ENCODE measurements around the gene GTF2A1L.
A peak's percentile ranks its signal among the peaks of the same experiment; 100 is the strongest.

Gene GTF2A1L

DNA sequence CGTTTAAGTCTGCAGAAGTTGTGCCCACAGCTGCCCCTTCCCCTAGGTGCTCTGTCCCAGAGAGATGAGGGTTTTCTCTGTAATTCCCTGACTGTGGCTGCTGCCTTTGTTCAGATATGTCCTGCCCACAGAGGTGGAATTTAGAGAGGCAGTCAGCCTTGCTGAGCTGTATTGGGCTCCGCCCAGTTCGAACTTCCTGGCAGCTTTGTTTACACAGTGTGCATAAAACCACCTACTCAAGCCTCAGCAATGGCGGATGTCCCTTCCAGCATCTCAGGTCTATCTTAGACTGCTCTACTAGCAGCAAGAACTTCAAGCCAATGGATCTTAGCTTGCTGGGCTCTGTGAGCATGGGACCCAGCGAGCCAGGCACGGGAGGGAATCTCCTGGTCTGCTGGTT, 89.8 kb downstream of the GTF2A1L start:
- DNase-seq = peak; percentile 14 to 75

DNA sequence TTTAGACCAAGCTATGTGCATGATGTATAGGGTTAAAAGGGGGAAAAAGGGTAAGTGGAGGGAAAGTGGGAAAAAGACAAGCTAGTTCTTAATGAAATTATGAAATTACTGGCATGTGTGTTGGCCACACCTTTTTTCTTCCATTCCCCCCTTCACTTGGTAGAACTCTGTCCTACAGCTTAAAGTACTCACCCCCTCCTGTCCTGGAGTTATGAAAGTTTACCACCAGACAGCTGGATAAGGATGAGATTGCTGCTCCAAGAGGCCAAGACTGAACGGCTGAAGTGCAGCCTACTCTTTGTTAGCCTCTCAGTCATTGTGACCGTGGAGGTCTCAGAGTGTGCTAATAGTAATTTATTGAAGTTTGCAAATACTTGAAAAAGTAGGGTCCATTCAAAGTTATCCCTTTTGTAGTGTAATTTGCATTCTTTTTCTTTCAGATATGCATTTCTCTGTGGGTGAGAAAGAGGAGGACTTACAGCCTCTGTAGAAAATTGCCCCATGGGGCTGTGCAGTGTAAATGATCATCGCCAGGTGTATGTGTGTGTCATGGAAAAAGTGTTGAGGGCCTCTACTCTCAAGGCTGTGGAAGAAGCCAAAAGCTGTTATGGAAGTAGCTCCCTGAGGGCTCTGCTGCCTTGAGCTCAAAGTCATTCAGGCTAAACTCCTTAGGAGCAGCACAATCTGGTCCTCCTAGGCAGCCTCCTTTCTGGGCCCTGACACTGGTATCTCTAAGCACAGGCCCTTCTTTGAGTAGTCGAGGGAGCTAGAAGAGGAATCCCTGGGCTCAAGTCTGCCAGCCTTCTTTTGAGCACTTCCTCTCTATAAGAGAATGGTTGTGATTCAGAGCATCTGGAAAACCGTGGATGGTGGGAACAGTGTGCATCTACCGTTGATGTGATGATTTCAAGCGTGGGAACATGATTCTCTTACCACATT, 91.7 kb downstream of the GTF2A1L start:
- DNase-seq = no peak

DNA sequence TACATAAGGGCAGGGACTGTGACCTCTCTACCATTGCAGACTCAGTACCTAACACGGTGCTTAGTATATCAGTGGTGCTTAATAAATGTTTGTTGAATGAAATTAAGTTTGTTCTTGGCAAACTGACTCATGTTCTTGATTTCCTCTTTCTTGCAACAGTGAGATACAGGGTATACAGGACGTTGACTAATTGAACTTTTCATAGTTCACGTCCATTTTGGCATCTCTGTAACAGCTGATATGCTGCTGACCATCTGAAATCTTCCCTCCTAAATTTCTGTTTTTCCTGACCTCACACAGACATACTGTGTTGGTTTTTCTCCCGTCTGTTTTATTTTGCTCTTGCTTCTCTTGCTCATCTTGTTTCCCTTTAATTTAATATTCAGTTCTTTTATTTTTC, 93.7 kb downstream of the GTF2A1L start:
- DNase-seq = no peak

DNA sequence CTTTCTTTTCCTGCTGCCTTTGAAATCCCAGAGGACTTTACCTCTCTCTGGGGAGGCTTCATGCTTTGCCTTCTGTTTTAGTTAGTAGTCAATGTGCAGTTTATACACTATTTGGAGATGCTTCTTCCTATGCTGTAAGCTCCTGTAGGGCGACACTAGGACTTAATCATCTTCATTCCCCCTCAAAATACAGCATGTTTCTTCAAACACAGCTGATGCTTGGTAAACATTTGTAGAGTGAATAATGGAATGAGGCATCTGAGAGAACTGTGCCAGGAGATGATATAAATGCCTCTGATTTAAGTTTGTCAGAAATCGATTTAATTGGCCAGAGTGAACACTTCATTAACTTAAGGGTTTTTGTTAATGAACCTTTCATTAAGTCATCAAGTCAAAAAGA, 94.5 kb downstream of the GTF2A1L start:
- DNase-seq = no peak

DNA sequence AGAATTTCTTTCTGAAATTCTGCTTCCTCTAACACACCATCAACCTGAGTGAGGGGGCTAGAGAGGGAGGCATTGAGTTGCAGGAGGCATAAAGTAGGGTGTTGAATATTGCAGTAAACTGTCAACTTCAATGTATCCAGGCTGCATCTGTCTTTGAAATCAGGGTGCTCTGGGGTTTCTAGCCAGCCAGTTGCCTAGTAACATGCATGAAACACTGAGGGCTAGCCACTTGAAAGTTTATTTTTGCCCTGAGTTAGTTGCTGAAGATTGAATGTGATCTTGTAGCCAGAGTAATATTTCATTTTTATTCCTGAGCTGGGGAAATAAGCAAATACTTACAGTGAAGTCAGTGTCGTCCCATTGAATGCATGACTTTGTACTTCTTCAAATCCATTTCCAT, 96.0 kb downstream of the GTF2A1L start:
- DNase-seq = no peak

DNA sequence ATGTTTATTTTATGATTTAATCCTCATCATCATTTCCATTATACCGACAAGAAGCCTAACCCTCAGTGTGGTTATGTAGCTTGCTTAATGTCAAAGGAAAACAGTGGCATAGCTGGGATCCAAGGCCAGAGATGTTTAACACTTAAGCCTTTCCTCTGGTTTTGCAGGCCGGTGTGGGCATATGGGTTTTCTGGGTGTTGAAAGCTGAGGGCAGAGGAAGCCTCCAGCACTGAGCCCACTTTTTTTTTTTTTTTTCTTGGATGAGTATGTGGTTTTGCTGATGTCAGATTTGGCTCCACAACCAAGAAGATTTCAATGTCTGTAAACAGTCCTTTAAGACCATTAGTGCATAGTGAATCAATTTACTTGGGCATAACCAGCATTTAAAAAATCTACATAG, 96.6 kb downstream of the GTF2A1L start:
- no peak for DNase-seq

DNA sequence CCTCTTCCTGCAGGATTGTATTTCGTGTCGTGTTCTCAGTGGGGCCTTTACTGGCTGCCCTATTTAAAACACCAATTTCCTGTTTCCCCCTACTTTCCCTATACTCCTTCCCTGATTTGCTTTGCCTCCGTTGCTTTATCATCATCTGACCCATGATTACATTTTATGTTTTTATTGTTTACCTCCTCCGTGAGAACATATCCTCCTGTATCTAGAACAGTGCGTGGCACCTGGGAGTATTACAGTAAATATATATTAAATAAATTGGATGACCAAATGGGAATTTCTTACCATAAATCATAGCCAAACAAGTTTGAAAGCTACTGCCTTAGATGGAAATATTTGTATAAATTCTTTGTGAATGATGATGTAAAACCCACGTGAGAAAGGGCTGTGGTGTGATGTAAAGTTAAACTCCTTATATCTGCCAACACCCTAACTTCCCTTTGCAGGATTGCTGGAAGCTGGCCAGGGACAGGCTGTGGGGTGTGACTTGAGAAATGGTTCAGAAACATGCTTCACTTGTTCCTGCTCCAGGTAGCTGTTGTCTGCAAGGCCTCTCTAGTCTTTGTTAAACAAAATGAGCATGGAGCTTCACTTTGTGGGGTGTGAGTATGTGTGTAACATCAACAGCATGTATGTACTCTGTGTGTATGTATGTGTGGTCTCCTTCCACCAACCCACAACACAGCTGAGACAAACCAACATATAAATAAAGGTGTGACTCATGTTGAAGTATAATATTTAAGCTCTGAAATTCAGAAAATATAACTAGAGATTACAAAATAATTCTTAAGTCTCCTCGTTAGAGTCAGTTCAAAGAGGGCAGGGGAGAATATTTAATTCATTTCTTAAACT, 97.6 kb downstream of the GTF2A1L start:
- DNase-seq = no peak

DNA sequence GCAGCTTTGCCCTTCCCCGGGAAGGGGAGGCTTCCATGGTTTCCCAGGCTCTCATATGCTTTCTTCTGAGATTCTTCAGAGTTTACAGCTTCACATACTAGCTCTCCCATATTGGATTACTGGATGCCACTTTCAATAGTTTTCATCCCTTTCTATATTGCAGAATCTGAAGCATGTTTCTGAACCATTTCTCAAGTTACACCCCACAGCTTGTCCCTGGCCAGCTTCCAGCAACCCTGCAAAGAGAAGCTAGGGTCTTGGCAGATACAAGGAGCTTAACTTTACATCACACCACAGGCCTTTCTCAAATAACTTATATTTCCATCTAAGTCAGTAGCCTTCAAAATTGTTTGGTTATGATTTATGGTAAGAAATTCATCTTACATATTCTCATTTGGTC, 98.3 kb downstream of the GTF2A1L start:
- no peak for DNase-seq

DNA sequence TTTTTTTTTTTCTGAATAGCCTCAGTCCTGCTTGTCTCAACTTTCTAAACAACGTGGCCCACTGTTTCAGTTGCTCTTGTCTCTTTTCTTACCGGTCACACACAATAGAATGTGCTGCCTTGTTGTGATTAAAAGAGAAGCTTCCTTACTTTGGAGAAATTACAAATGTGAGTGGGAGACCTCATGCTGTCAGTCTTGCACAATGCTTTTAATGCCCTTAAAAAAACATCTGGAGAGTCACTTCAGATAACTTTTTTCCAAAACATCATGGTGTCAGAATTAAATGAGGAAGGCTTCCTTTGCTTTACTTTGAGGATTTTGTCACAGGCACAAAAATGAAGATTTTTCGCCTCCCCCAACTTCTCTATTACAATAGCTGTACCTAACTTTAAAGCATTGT, 100.2 kb downstream of the GTF2A1L start:
- no peak for DNase-seq

DNA sequence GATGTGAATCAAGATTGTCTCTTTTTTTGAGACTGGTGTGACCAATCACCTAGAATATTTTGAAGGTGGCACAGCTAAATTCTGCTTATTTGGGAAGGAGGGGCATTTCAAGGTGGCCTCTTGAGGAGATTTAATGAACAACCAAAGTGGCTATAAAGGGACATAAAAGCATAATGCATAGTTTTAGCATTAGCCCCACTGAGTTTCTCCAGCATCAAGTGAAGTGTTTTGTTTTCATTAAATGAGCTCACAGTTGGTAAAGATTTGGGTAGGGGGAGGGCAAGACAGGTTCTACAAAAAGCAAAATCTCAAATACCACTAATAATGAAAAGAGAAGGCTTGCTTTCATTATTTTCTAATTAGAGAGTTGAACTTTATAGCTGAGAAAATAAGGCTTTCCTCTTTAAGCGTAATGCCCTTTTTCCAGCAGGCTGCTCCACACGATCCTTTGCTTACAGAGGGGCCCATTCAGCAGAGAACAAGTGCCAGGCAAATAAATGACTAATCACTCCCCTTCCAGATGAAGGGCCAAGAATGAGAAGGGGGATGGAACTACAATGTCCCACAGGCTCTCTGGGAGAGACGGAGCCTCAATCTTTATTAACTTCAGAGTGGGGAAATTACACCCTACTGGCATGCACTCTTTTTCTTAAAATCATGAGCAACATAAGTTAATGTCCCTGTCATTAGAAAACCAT, 102.0 kb downstream of the GTF2A1L start:
- no peak for DNase-seq

DNA sequence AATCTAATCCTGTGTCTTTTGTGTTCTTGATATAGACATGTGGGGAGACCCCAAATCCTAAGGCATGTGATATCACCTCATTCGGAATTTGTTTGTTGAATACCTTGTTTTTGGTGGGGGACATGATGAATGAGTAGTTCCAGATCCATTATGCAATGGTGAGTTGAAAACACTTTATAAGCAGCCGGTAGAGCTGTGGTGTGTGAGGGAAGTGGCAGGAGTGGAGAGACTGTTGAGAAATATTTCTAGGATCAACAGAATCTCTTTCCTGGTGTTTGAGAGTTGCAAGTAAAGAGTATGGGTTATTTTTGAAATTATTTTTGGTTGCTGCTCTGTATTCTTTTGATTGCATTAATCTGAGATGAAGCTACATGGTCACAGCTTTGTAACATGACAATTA, 103.5 kb downstream of the GTF2A1L start:
- DNase-seq = no peak

DNA sequence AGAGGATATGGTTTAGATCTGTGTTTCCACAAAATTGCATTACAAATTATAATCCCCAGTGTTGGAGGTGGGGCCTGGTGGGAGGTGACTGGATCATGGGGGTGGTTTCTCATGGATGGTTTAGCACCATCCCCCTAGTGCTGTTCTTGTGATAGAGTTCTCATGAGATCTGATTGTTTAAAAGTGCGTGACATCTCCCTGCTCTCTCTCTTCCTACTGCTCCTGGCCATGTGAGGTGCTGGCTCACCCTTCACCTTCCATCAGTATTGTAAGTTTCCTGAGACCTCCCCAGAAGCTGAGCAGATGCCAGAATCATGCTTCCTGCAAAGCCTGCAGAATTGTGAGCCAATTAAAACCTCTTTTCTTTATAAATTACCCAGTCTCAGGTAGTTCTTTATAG, 104.7 kb downstream of the GTF2A1L start:
- DNase-seq = no peak

DNA sequence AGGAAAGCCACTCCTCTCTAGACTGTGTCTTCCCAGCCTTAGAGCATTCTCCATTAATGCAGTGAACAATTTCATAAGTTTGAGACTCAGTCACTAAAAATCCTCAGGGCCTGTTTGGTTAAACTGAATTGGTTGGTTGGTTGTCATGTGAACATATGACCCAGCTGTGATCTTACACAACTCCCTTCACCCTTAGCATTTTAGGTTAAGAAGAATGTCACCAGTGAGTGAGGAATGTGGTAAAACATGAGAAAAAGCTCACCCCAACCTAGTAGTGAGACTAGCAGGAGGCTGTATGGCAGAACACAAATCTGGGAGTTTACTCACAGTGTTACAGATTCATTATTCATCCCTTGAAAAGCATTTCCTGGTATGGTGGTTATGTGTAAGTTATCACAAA, 105.5 kb downstream of the GTF2A1L start:
- no peak for DNase-seq

DNA sequence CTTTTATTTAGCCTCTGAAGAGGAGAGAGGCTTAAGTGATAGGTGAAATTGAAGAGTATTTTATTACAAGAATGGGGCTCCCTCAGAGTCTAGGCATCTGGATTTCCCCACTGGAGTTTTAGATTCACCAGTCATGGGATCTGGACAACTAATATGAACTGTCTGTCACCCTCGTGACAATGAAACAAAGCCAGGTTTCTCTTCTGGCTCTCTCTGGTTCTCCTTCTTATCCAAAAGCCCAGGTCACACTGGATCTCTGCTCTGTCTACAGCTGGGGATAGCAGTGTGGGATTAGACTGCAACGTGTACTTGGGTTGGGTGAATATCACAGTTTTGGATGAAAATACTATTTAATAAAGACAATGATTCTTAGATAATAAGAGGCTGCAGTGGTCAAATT, 106.6 kb downstream of the GTF2A1L start:
- no peak for DNase-seq

DNA sequence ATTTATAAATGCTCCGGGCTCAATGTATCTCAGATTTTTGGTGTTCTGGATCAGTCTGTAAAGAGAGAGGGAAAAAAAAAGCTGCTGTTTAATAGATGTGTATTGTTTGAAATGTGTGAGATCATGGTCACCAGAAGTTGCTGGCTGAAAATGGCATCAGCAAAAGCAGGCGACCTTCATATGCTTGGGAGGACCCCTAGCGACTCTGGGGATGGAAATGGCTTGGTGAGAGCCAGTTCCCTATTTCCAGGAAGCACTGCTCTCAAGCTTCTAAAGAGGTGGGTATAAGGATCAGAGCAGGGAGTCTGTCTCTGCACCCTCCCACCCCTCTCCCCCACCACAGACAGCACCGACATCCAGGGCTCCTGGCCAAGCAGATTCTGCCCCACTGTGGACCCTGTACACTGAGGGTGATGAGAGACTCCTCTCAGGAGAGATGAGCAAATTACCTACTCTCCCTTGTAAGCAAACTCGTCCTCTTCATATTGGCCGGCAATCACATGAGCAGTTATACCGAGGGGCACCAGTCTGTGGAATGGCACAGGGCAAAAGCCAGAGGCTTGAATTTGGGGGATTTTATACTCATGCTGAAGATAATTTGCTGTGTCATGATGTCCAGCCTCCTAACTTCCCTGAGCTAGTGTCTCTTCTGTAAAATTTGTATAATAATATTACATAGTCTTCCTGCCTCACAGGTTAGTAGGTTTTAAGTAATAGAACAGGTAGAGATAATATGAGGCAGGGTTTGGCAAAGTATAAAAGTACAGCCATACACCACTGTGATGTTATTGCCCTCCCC, 108.2 kb downstream of the GTF2A1L start:
- DNase-seq = no peak

DNA sequence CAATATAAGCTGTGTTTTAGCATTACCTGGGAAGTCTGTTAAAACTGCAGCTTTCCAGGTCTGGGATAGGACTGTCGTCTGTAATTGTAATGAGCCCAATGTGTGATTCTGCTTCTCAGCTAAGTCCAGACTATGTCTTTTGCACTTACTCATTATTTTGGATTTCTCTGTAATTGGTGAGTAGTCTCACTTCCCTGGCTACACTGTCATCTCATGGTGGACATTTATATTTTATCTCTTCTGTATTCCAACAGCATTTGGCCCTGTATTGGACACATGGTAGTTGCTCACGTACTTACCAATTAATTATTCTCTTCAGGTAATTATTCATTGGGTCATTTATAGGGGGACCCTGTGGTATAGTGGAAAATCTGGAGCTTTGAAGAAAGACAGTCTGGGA, 109.9 kb downstream of the GTF2A1L start:
- DNase-seq = no peak

DNA sequence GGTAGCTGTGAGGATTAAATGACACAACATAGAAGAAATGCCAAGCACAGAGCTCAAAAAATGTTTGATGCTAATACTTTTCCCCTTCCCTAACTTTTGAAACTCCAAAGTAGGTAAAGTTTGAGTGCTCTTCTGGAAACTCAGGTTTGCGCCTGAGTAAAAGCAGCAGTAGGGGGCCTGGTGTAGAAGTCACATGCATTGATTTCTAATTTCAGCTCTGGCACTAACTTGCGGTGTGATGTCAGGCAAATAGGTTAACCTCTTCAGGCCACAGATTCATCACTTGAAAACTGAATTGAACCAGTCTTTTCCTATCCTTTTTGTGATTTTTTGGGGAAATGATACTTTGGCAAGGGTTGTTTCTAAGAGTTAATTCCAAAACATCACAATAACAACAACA, 110.6 kb downstream of the GTF2A1L start:
- no peak for DNase-seq

DNA sequence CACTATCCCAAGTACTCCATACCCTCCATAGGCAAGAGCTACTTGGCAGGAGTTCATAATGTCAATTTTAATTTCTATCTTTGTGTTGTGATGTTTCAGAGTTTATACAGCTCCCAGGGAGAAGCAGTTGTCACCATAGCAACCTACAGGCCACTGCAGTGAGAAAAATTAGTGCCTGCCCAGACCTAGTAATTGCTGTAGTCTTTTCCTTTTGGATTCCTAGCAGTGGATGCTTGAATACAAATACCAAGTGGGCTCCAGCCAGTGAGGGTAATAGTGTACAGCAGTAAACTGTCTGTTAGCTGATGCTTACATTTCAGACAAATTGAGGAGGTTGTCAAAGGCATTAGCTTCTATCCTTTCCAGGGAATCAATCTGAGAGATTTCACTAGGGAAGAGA, 111.2 kb downstream of the GTF2A1L start:
- DNase-seq = no peak
